ENCODE data around the gene FAM3B.
A peak's percentile ranks its signal among the peaks of the same experiment; 100 is the strongest.

FAM3B gene

GRCh38 chr21:41282412-41282811 is 34.2 kb upstream of the FAM3B start:
- H3K27ac ChIP-seq: no peak overlapping the region
- no peak for TF ChIP-seq ZFX (IDR thresholded peaks at IDR 0.05; ENCODE audit: borderline replicate concordance)
- TF ChIP-seq CTCF (IDR thresholded peaks at IDR 0.05): no peak

GRCh38 chr21:41283211-41283818 is 33.3 kb upstream of the FAM3B start:
- TF ChIP-seq ZFX (IDR thresholded peaks at IDR 0.05; ENCODE audit: borderline replicate concordance): no peak
- peak; percentile 83 for TF ChIP-seq CTCF (IDR thresholded peaks at IDR 0.05)
- no peak overlapping the region for H3K27ac ChIP-seq

GRCh38 chr21:41289431-41289830 is 27.2 kb upstream of the FAM3B start:
- TF ChIP-seq CTCF (IDR thresholded peaks at IDR 0.05) (no peak), ZFX (IDR thresholded peaks at IDR 0.05; ENCODE audit: borderline replicate concordance) (no peak)

GRCh38 chr21:41290106-41290799 is 26.3 kb upstream of the FAM3B start:
- TF ChIP-seq CTCF (IDR thresholded peaks at IDR 0.05) (no peak), ZFX (IDR thresholded peaks at IDR 0.05; ENCODE audit: borderline replicate concordance) (no peak)
- H3K27ac ChIP-seq: no peak overlapping the region

More at GRCh38 chr21:41289431-41289830, 27.2 kb upstream of the FAM3B start:
- H3K27ac ChIP-seq: no peak overlapping the region

GRCh38 chr21:41294548-41295231 is 21.9 kb upstream of the FAM3B start:
- no peak overlapping the region for H3K27ac ChIP-seq
- TF ChIP-seq ZFX (IDR thresholded peaks at IDR 0.05; ENCODE audit: borderline replicate concordance) (no peak), CTCF (IDR thresholded peaks at IDR 0.05) (no peak)

GRCh38 chr21:41295721-41296254 is 20.8 kb upstream of the FAM3B start:
- H3K27ac ChIP-seq: no peak overlapping the region
- TF ChIP-seq CTCF (IDR thresholded peaks at IDR 0.05): no peak
- no peak for TF ChIP-seq ZFX (IDR thresholded peaks at IDR 0.05; ENCODE audit: borderline replicate concordance)
